Stimulated activated naive CD8-positive, alpha-beta T cell treated with anti-CD3 and anti-CD28 coated beads, Interleukin-15, Interleukin-2, amounts not matched to agents 100 ng/mL and 50 ng/mL, for 24 hours (primary cell): Measurements from ENCODE around the gene SLMAP.

Experiments
- H3K27ac Mint-ChIP-seq: one replicate; pipeline ENCODE4 v1.8.0; 2021; ENCODE audit warnings: mild to moderate bottlenecking, mixed read lengths
- H3K27me3 Mint-ChIP-seq: one replicate; pipeline ENCODE4 v1.8.0; 2021; ENCODE audit warnings: mixed read lengths
- H3K36me3 Mint-ChIP-seq: one replicate; pipeline ENCODE4 v1.8.0; 2021; ENCODE audit warnings: low read depth, mixed read lengths
- H3K4me1 Mint-ChIP-seq: one replicate; pipeline ENCODE4 v1.8.0; 2021; ENCODE audit warnings: low read depth, mixed read lengths
- H3K4me3 Mint-ChIP-seq: one replicate; pipeline ENCODE4 v1.8.0; 2021; ENCODE audit warnings: mild to moderate bottlenecking, mixed read lengths
- H3K9me3 Mint-ChIP-seq: one replicate; pipeline ENCODE4 v1.8.0; 2021; ENCODE audit warnings: mixed read lengths

The SLMAP gene

GRCh38 chr3:57896031-57896430 is 139.9 kb downstream of the SLMAP start:
- peaks cover 46% of the 10 kb centered on the region for H3K36me3 Mint-ChIP-seq
- H3K27me3 Mint-ChIP-seq = no peaks in the 10 kb centered on the region

GRCh38 chr3:57896691-57897090 is 140.6 kb downstream of the SLMAP start:
- no peaks in the 10 kb centered on the region for H3K4me1 Mint-ChIP-seq
- no peaks in the 10 kb centered on the region for H3K27me3 Mint-ChIP-seq
- H3K27ac Mint-ChIP-seq = no peak overlapping the region
- H3K9me3 Mint-ChIP-seq = no peaks in the 10 kb centered on the region
- no peak overlapping the region for H3K4me3 Mint-ChIP-seq
- peaks cover 52% of the 10 kb centered on the region for H3K36me3 Mint-ChIP-seq

More at GRCh38 chr3:57896031-57896430, 139.9 kb downstream of the SLMAP start:
- Mint-ChIP-seq H3K9me3 (no peaks in the 10 kb centered on the region), H3K4me1 (no peaks in the 10 kb centered on the region), H3K27ac (no peak overlapping the region), H3K4me3 (no peak overlapping the region)

- peaks cover 55% of the 10 kb centered on the region for H3K36me3 Mint-ChIP-seq
- no peak overlapping the region for H3K27ac Mint-ChIP-seq
These were observed 144.7 kb downstream of the SLMAP start for GRCh38 chr3:57900786-57901185.

GRCh38 chr3:57903124-57903890 is 147.2 kb downstream of the SLMAP start:
- Mint-ChIP-seq H3K27me3 (no peaks in the 10 kb centered on the region), H3K4me1 (no peaks in the 10 kb centered on the region), H3K27ac (no peak overlapping the region), H3K36me3 (peaks cover 40% of the 10 kb centered on the region), H3K9me3 (no peaks in the 10 kb centered on the region), H3K4me3 (no peak overlapping the region)

More at GRCh38 chr3:57900786-57901185, 144.7 kb downstream of the SLMAP start:
- Mint-ChIP-seq H3K4me3 (no peak overlapping the region), H3K4me1 (no peaks in the 10 kb centered on the region), H3K27me3 (no peaks in the 10 kb centered on the region), H3K9me3 (no peaks in the 10 kb centered on the region)

GRCh38 chr3:57910990-57911389 is 154.9 kb downstream of the SLMAP start:
- no peak overlapping the region for H3K27ac Mint-ChIP-seq
- no peaks in the 10 kb centered on the region for H3K9me3 Mint-ChIP-seq
- H3K4me3 Mint-ChIP-seq = no peak overlapping the region
- peaks cover 51% of the 10 kb centered on the region for H3K36me3 Mint-ChIP-seq
- no peaks in the 10 kb centered on the region for H3K27me3 Mint-ChIP-seq
- H3K4me1 Mint-ChIP-seq = no peaks in the 10 kb centered on the region

- Mint-ChIP-seq H3K27me3 (no peaks in the 10 kb centered on the region), H3K27ac (no peak overlapping the region), H3K36me3 (peaks cover 57% of the 10 kb centered on the region), H3K4me3 (no peak overlapping the region), H3K4me1 (no peaks in the 10 kb centered on the region), H3K9me3 (no peaks in the 10 kb centered on the region)
These were observed 155.5 kb downstream of the SLMAP start for GRCh38 chr3:57911593-57911992.

GRCh38 chr3:57917601-57918000 is 161.5 kb downstream of the SLMAP start:
- Mint-ChIP-seq H3K27me3 (no peaks in the 10 kb centered on the region), H3K4me3 (no peak overlapping the region), H3K9me3 (no peaks in the 10 kb centered on the region), H3K4me1 (no peaks in the 10 kb centered on the region), H3K36me3 (peaks cover 61% of the 10 kb centered on the region), H3K27ac (no peak overlapping the region)

- Mint-ChIP-seq H3K9me3 (no peaks in the 10 kb centered on the region), H3K27ac (no peak overlapping the region), H3K27me3 (no peaks in the 10 kb centered on the region), H3K4me3 (no peak overlapping the region), H3K36me3 (peaks cover 60% of the 10 kb centered on the region), H3K4me1 (no peaks in the 10 kb centered on the region)
These were observed 162.2 kb downstream of the SLMAP start for GRCh38 chr3:57918123-57918837.

GRCh38 chr3:57919987-57920386 is 163.9 kb downstream of the SLMAP start:
- no peaks in the 10 kb centered on the region for H3K27me3 Mint-ChIP-seq
- H3K36me3 Mint-ChIP-seq = peaks cover 65% of the 10 kb centered on the region
- H3K4me1 Mint-ChIP-seq = no peaks in the 10 kb centered on the region
- H3K4me3 Mint-ChIP-seq = no peak overlapping the region
- H3K9me3 Mint-ChIP-seq = no peaks in the 10 kb centered on the region
- no peak overlapping the region for H3K27ac Mint-ChIP-seq

GRCh38 chr3:57923101-57923500 is 167.0 kb downstream of the SLMAP start:
- Mint-ChIP-seq H3K27me3 (no peaks in the 10 kb centered on the region), H3K4me1 (no peaks in the 10 kb centered on the region), H3K36me3 (peaks cover 47% of the 10 kb centered on the region), H3K9me3 (no peaks in the 10 kb centered on the region), H3K27ac (no peak overlapping the region), H3K4me3 (no peak overlapping the region)

- H3K27me3 Mint-ChIP-seq = no peaks in the 10 kb centered on the region
- peaks cover 40% of the 10 kb centered on the region for H3K36me3 Mint-ChIP-seq
- no peak overlapping the region for H3K27ac Mint-ChIP-seq
- no peaks in the 10 kb centered on the region for H3K4me1 Mint-ChIP-seq
- no peak overlapping the region for H3K4me3 Mint-ChIP-seq
- H3K9me3 Mint-ChIP-seq = no peaks in the 10 kb centered on the region
These were observed 167.6 kb downstream of the SLMAP start for GRCh38 chr3:57923752-57924151.

GRCh38 chr3:57927166-57927565 is 171.1 kb downstream of the SLMAP start:
- H3K27ac Mint-ChIP-seq = no peak overlapping the region
- H3K4me1 Mint-ChIP-seq = no peaks in the 10 kb centered on the region
- H3K36me3 Mint-ChIP-seq = peaks cover 27% of the 10 kb centered on the region
- H3K27me3 Mint-ChIP-seq = no peaks in the 10 kb centered on the region
- no peak overlapping the region for H3K4me3 Mint-ChIP-seq
- no peaks in the 10 kb centered on the region for H3K9me3 Mint-ChIP-seq

GRCh38 chr3:57927916-57928315 is 171.8 kb downstream of the SLMAP start:
- H3K4me1 Mint-ChIP-seq = no peaks in the 10 kb centered on the region

GRCh38 chr3:57928511-57928910 is 172.4 kb downstream of the SLMAP start:
- peaks cover 26% of the 10 kb centered on the region for H3K36me3 Mint-ChIP-seq
- H3K9me3 Mint-ChIP-seq = no peaks in the 10 kb centered on the region
- H3K4me3 Mint-ChIP-seq = no peak overlapping the region
- H3K4me1 Mint-ChIP-seq = no peaks in the 10 kb centered on the region
- no peak overlapping the region for H3K27ac Mint-ChIP-seq
- H3K27me3 Mint-ChIP-seq = no peaks in the 10 kb centered on the region

More at GRCh38 chr3:57927916-57928315, 171.8 kb downstream of the SLMAP start:
- no peaks in the 10 kb centered on the region for H3K27me3 Mint-ChIP-seq
- no peak overlapping the region for H3K27ac Mint-ChIP-seq
- H3K9me3 Mint-ChIP-seq = no peaks in the 10 kb centered on the region
- no peak overlapping the region for H3K4me3 Mint-ChIP-seq
- peaks cover 27% of the 10 kb centered on the region for H3K36me3 Mint-ChIP-seq

- Mint-ChIP-seq H3K27me3 (no peaks in the 10 kb centered on the region), H3K27ac (no peak overlapping the region), H3K4me3 (no peak overlapping the region), H3K9me3 (no peaks in the 10 kb centered on the region), H3K4me1 (no peaks in the 10 kb centered on the region), H3K36me3 (peaks cover 16% of the 10 kb centered on the region)
These were observed 173.9 kb downstream of the SLMAP start for GRCh38 chr3:57929988-57930387.
